Retinal pigment epithelial cell (primary cell): ENCODE measurements around the gene VPS16.
"Not testable (repeated sequence)": the region's sequence is repeated elsewhere in the genome, so short reads cannot be mapped to it uniquely, and the experiment has no call there.

Experiments
- DNase-seq: peaks from one replicate; pipeline ENCODE4 v3.0.0-alpha.2; 2010; ENCODE audit warnings: low read depth
- H3K4me3 ChIP-seq: 2 replicates; pipeline ENCODE4 v1.5.1; 2011; ENCODE audit warnings: mild to moderate bottlenecking, low read length, control low read depth, moderate library complexity
- TF ChIP-seq, protein P1 (sequence below): conservative IDR thresholded peaks from 2 replicates; pipeline ENCODE4 v1.5.1; 2011; ENCODE audit warnings: low read depth, low read length, control low read depth, inconsistent platforms

VPS16 gene

DNA sequence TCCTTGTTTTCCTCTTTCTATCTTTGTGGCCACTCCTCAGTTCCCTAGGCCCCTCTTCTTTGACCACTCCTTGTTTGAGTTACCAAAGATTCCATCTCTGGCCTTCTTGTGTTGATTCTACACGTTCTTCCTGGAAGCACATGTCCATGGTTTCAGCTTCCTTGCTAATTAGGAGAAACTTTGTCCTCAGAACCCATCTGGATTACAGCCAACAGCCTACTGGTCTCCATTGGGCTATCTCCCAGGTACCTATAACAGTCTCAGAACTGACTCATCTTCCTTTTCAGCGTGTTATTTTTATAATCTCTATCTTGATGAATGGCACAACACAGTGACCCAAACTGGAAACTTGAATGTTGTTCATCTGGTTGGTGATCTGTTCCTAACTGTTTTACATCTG is 50.2 kb downstream of the VPS16 start:
- H3K4me3 ChIP-seq: no peak overlapping the region
- TF ChIP-seq, protein P1, sequence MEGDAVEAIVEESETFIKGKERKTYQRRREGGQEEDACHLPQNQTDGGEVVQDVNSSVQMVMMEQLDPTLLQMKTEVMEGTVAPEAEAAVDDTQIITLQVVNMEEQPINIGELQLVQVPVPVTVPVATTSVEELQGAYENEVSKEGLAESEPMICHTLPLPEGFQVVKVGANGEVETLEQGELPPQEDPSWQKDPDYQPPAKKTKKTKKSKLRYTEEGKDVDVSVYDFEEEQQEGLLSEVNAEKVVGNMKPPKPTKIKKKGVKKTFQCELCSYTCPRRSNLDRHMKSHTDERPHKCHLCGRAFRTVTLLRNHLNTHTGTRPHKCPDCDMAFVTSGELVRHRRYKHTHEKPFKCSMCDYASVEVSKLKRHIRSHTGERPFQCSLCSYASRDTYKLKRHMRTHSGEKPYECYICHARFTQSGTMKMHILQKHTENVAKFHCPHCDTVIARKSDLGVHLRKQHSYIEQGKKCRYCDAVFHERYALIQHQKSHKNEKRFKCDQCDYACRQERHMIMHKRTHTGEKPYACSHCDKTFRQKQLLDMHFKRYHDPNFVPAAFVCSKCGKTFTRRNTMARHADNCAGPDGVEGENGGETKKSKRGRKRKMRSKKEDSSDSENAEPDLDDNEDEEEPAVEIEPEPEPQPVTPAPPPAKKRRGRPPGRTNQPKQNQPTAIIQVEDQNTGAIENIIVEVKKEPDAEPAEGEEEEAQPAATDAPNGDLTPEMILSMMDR: no peak
- DNase-seq: no peak

DNA sequence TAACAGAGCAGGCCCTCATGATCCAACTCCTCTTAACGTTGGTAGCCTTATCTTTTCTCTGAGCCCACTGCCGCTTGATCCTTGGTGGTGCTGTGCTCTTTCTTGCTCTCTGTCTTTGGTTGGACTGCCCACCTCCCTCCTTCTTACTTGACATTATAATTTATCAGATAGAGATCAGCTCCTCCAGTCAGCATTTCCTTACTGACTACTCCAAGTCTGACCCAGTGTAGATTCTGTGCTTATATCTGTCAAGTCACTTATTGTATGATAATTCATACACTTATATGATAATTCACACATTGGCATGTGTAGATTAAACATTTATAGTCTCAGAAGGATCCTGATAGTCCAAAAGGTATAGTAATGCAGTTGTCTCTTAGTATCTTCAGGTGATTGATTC is 50.8 kb downstream of the VPS16 start:
- no peak for DNase-seq
- TF ChIP-seq, protein P1: no peak
- no peak overlapping the region for H3K4me3 ChIP-seq

DNA sequence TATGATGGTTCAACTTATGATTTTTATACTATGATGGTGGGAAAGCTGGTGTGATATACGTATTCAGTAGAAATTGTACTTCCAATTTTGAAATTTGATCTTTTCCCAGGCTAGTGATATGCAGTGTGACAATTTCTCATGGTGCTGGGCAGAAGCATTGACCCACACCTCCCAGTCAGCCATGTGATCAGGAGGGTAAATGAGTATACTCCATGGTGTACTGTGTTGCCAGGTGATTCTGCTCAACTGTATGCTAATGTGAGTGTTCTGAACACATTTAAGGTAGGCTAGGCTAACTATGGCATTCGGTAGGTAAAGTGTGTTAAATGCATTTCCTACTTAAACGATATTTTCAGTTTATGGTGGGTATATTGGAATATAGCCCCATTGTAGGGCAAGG is 51.8 kb downstream of the VPS16 start:
- no peak overlapping the region for H3K4me3 ChIP-seq
- TF ChIP-seq, protein P1: no peak
- DNase-seq: no peak

DNA sequence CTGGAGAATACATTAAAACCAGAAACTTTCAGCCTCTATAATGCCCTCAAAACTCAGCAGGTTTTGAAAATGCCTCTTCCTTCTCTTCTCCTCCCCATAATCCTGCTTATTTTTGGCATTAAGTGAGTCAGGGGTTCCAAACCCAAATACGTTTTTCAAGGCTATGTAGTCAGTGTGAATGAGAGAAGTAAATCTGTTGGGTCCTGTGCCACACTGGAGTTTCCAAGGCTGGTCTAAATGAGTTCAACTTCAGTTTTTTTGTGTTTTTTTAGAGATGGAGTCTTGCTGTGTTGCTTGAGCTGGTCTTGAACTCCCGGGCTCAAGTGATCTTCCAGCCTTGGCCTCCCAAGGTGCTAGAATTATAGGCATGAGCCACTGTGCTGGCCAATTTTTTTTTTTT is 53.7 kb downstream of the VPS16 start:
- DNase-seq: no peak
- H3K4me3 ChIP-seq: no peak overlapping the region
- TF ChIP-seq, protein P1: no peak

DNA sequence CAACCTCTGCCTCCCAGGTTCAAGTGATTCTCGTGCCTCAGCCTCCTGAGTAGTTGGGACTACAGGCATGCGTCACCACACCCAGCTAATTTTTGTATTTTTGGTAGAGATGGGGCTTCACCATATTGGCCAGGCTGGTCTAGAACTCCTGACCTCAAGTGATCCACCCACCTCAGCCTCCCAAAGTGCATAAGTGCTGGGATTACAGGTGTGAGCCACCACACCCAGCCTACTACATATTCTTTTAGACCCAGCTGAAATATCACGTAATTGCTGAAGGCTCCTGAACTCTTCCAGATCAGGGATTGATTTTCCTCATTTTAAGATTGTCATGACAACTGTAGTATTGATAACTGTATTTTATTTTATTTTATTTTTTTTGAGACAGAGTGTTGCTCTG is 54.6 kb downstream of the VPS16 start:
- not testable (repeated sequence) for H3K4me3 ChIP-seq, DNase-seq

DNA sequence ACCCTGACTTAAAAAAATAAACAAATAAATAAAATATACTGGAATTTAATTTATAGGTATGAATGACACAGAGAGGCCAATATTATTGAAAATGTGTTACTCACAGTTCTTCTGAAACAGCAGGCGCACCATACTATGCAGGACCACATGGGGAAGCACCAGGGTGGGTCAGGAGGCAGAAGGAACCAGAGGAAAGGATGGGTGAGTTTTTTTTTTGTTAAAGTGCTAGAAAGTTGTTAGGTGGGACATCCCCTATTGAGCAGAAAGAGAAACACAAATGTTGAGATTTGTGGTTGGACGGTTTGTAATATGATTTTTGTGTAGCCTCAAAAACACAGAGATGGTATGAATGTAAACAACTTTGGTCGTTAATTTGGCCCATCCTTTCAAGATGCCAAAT is 58.7 kb downstream of the VPS16 start:
- TF ChIP-seq, protein P1: no peak
- H3K4me3 ChIP-seq: no peak overlapping the region
- no peak for DNase-seq

DNA sequence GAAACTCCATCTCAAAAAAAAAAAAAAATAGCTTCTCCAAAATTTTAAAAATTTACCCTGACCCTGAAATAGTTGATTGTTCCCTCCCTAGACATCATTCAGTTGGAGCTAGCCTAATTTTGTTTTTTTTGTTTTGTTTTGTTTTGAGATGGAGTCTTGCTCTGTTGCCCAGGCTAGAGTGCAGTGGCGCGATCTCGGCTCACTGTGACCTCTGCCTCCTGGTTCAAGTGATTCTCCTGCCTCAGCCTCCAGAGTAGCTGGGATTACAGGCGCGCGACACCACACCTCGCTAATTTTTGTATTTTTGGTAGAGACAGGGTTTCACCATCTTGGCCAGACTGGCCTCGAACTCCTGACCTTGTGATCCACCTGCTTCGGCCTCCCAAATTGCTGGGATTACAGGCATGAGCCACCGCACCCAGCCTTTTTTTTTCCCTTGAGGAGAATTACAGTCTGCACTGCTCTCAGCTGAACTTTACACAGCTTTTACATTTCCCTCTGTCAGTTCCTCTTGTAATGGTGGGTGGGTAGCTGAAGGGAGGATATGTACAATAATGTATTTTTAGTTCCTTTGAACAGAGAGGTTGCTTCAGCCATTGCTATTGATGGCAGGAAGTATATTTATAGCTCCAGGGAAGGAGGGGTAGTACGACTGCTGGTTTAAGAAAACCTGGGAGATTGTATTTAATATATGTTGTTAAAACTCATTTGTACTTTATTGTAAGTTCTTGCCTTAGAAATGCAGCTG is 60.5 kb downstream of the VPS16 start:
- DNase-seq: no peak
- H3K4me3 ChIP-seq: no peak overlapping the region
- TF ChIP-seq, protein P1: no peak

DNA sequence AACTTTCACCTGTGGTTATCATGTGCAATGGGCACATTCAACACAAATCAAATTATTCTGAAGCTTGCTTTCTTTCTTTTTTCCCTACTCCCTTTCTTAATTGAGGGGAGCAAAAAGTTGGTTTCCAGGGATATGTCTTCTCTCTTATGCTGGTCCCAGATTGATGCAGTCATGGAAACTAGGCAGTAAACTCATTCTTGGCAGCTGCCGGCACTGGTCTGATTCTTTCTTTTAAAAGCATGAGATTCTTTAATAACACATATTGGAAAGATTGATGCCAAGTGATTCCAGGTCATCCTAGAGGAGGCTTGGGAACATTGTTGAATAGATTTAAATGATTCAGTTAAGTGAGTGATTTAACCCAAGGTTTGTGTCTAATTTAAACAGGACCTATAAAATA is 61.7 kb downstream of the VPS16 start:
- TF ChIP-seq, protein P1: no peak
- no peak overlapping the region for H3K4me3 ChIP-seq
- DNase-seq: no peak
